ENCODE results near the gene TSPAN17.

DNA sequence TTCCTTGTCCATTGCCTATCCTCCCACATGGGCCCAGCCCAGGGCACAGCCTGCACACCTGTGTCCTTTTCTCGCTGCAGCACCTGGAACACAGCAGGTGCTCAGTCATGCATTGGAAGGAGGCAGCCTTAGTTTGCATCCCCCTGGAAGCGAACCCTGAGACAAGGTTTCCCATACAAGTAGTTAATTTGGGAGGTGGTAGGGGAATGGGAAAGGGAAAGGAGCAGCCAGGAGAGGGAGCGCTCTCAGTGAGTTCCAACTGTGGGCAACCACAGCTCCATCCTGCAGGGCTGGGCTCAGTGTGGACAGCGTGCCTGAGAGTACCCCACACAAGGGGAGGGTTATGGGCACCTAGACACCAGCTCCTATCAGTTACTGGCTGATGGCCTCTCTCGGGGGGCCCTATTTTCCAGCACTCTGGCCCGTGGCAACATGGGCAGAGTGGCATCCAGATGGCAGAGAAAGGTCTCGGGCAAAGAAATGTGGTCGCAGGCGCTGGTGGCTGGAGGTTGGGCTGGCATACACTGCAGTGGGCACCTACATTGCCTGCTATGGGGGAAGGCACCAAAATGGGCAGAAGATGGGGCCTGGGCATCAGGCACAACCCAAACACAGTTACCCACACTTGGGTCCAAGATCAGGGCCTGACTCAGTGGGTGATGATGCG, 50.1 kb downstream of the TSPAN17 start:
- TF ChIP-seq, protein P1, sequence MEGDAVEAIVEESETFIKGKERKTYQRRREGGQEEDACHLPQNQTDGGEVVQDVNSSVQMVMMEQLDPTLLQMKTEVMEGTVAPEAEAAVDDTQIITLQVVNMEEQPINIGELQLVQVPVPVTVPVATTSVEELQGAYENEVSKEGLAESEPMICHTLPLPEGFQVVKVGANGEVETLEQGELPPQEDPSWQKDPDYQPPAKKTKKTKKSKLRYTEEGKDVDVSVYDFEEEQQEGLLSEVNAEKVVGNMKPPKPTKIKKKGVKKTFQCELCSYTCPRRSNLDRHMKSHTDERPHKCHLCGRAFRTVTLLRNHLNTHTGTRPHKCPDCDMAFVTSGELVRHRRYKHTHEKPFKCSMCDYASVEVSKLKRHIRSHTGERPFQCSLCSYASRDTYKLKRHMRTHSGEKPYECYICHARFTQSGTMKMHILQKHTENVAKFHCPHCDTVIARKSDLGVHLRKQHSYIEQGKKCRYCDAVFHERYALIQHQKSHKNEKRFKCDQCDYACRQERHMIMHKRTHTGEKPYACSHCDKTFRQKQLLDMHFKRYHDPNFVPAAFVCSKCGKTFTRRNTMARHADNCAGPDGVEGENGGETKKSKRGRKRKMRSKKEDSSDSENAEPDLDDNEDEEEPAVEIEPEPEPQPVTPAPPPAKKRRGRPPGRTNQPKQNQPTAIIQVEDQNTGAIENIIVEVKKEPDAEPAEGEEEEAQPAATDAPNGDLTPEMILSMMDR (IDR thresholded peaks at IDR 0.05), result no peak
- no peak for TF ChIP-seq POLR2A (IDR thresholded peaks at IDR 0.05)
